Stomach (tissue), 4 donors: ENCODE results near the gene KRTAP10-6.
"Not testable (repeated sequence)": the region's sequence is repeated elsewhere in the genome, so short reads cannot be mapped to it uniquely, and the experiment has no call there.

Experiments used
- CTCF ChIP-seq, 7 experiments: fragments of 450-650 bp in 4 of 7; fragments of 200-600 bp in 3 of 7; sonication (generic) in 3 of 7; IDR thresholded peaks; one replicate each; pipeline ENCODE4 v1.5.1; 2016 to 2019; ENCODE audit warnings: antibody characterized with exemption in 7 of 7, control low read depth in 2 of 7, mild to moderate bottlenecking in 1 of 7
- POLR2AphosphoS5 ChIP-seq, 3 donors: sonication (generic); formaldehyde crosslinking; IDR thresholded peaks; one replicate each; pipeline ENCODE4 v1.6.1; 2016; ENCODE audit warnings: antibody characterized with exemption in 3 of 3

GRCh38 chr21:44590897-44591800 lies 1.2 kb downstream of the KRTAP10-6 start:
- TF ChIP-seq CTCF, POLR2AphosphoS5 (IDR thresholded peaks at IDR 0.05): not testable (repeated sequence)
